ENCODE results near the gene IER2. TPM values are rescaled to one million over a fixed set of nuclear protein-coding genes. Genes with fewer than 3 reads are reported as not detected.
"Not testable (repeated sequence)": the region's sequence is repeated elsewhere in the genome, so short reads cannot be mapped to it uniquely, and the experiment has no call there.

The IER2 gene
- total RNA-seq, 2 donors from 2014 or later, result 376 to 523 TPM

- Mint-ChIP-seq H3K4me3 (peak overlapping the region; percentile 37), H3K36me3 (ENCODE audit: low read depth) (no peaks in the 10 kb centered on the region), H3K27me3 (no peaks in the 10 kb centered on the region), H3K4me1 (peaks cover 42% of the 10 kb centered on the region), H3K27ac (peak overlapping the region; percentile 97)
- no peaks in the 10 kb centered on the region for H3K9me3 ChIP-seq (ENCODE audit: control insufficient read depth, low read length, poor library complexity, severe bottlenecking)
- ATAC-seq (no peak), DNase-seq (no peak)
These were observed 20.9 kb downstream of the IER2 start for GRCh38 chr19:13171146-13171545.

GRCh38 chr19:13172346-13173138 lies 22.3 kb downstream of the IER2 start:
- DNase-seq (peak; percentile 50 to 65 (median 64)), ATAC-seq (peak; percentile 46)
- Mint-ChIP-seq H3K27me3 (no peaks in the 10 kb centered on the region), H3K36me3 (ENCODE audit: low read depth) (no peaks in the 10 kb centered on the region), H3K4me1 (peaks cover 38% of the 10 kb centered on the region), H3K4me3 (peak overlapping the region; percentile 91), H3K27ac (peak overlapping the region; percentile 97)
- H3K9me3 ChIP-seq (ENCODE audit: control insufficient read depth, low read length, poor library complexity, severe bottlenecking), result no peaks in the 10 kb centered on the region

DNA sequence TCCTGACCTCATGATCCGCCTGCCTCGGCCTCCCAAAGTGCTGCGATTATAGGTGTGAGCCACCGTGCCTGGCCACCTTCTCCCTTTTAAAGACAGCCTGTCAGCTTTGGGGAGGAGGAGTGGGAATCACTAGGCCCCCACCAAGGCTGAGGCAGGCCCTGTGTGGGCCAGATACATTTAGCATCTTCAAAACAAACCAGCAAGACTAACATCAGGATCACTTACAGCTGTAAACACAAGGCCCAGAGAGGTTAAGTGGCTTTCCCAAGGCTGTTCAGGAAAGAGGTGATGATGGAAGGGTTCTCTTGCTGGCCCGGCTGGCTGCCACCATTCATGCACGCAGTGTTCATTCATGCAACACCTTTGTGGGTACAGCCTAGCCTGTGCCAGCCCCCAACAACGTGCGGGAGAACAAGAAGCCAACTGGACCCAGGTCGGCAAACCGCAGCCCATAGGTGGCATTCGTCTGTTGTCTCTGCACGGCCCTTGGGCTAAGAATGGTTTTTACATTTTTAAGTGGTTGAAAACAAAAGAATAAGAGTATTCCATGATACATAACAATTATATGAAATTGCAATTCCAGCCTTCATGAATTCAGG lies 23.0 kb downstream of the IER2 start:
- H3K36me3 Mint-ChIP-seq (ENCODE audit: low read depth), result no peaks in the 10 kb centered on the region
- H3K4me3 Mint-ChIP-seq, result peak overlapping the region; percentile 91
- H3K27me3 Mint-ChIP-seq, result no peaks in the 10 kb centered on the region
- no peak for ATAC-seq
- H3K4me1 Mint-ChIP-seq, result peaks cover 36% of the 10 kb centered on the region
- no peak for DNase-seq
- peak overlapping the region; percentile 97 for H3K27ac Mint-ChIP-seq
- no peaks in the 10 kb centered on the region for H3K9me3 ChIP-seq (ENCODE audit: control insufficient read depth, low read length, poor library complexity, severe bottlenecking)

GRCh38 chr19:13176345-13176744 lies 26.1 kb downstream of the IER2 start:
- Mint-ChIP-seq H3K36me3 (ENCODE audit: low read depth) (no peaks in the 10 kb centered on the region), H3K4me1 (peaks cover 18% of the 10 kb centered on the region), H3K27me3 (no peaks in the 10 kb centered on the region), H3K27ac (peak overlapping the region; percentile 29), H3K4me3 (no peak overlapping the region)
- DNase-seq (no peak), ATAC-seq (no peak)
- no peaks in the 10 kb centered on the region for H3K9me3 ChIP-seq (ENCODE audit: control insufficient read depth, low read length, poor library complexity, severe bottlenecking)

DNA sequence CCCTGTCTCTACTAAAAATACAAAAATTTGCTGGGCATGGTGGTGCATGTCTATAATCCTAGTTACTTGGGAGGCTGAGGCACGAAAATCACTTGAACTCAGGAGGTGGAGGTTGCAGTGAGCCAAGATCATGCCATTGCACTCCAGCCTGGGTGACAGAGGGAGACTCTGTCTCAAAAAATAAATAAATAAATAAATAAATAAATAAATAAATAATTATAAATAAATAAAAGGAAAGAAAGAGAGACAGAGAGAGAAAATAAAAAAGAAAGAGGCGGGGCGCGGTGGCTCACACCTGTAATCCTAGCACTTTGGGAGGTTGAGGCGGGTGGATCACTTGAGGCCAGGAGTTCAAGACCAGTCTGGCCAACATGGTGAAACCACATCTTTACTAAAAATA lies 27.4 kb downstream of the IER2 start:
- not testable (repeated sequence) for ATAC-seq; H3K27ac Mint-ChIP-seq; H3K36me3 Mint-ChIP-seq (ENCODE audit: low read depth); H3K4me3 Mint-ChIP-seq; DNase-seq; H3K9me3 ChIP-seq (ENCODE audit: control insufficient read depth, low read length, poor library complexity, severe bottlenecking); H3K27me3 Mint-ChIP-seq
- H3K4me1 Mint-ChIP-seq, result peaks cover 14% of the 10 kb centered on the region

DNA sequence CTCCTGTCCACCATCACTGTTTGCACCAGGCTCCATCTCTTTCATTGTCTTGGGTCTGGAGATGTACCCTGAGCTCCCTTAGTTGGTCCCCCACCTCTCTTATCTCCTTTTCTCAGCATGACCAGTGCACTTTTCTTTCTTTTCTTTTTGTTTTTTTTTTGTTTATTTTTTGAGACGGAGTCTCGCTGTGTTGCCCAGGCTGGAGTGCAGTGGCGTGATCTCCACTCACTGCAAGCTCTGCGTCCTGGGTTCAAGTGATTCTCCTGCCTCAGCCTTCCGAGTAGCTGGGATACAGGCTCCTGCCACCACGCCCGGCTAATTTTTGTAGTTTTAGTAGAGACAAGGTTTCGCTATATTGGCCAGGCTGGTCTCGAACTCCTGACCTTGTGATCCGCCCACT lies 28.1 kb downstream of the IER2 start:
- not testable (repeated sequence) for ATAC-seq; H3K36me3 Mint-ChIP-seq (ENCODE audit: low read depth); H3K27ac Mint-ChIP-seq; DNase-seq; H3K27me3 Mint-ChIP-seq; H3K4me3 Mint-ChIP-seq; H3K9me3 ChIP-seq (ENCODE audit: control insufficient read depth, low read length, poor library complexity, severe bottlenecking)
- H3K4me1 Mint-ChIP-seq, result peaks cover 10% of the 10 kb centered on the region

DNA sequence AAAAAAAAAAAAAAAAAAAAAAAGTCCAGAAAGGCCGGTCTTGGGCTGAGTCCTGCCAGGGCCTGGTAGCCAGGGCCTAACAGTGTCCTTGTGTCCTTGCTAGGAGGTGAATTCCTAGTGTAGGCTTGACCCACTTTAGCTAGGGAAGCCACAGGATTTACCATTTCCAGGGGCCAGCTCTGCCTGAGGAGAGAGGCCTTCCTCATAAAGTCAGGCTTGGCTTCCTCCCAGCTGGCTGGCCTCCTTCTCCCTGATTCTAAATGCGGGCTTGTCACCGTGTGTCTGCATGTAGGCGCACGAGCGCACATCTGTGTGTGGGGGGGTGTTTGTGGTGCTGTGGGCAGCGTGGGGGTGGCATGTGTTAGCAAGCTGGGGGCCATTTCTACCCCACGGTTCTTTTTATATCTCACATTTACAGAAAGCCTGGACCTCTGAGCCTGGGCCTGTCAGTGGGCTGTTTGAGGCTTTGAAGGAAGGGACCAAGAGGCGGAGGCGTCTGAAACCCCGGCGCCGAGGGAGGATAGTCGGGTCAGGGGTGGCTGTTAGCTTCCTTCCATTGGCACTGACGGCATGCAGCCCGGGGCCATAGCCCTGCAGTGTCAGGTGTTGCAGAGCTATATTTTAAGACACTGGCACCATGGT lies 31.7 kb downstream of the IER2 start:
- Mint-ChIP-seq H3K4me1 (peaks cover 15% of the 10 kb centered on the region), H3K4me3 (peak overlapping the region; percentile 9), H3K36me3 (ENCODE audit: low read depth) (no peaks in the 10 kb centered on the region), H3K27me3 (no peaks in the 10 kb centered on the region), H3K27ac (no peak overlapping the region)
- DNase-seq, result no peak
- H3K9me3 ChIP-seq (ENCODE audit: control insufficient read depth, low read length, poor library complexity, severe bottlenecking), result no peaks in the 10 kb centered on the region
- no peak for ATAC-seq

DNA sequence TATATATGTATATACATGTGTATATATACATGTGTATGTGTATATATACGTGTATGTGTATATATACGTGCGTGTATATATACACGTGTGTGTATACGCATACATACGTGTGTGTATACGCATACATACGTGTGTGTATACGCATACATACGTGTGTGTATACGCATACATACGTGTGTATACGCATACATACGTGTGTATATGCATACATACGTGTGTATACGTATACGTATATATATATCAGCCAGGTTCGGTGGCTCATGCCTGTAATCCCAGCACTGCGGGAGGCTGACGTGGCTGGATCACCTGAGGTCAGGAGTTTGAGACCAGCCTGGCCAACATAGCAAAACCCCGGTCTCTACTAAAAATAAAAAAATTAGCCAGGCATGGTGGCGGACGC lies 34.7 kb downstream of the IER2 start:
- not testable (repeated sequence) for H3K27me3 Mint-ChIP-seq; DNase-seq; ATAC-seq; H3K9me3 ChIP-seq (ENCODE audit: control insufficient read depth, low read length, poor library complexity, severe bottlenecking); H3K27ac Mint-ChIP-seq; H3K4me3 Mint-ChIP-seq; H3K36me3 Mint-ChIP-seq (ENCODE audit: low read depth)
- peaks cover 23% of the 10 kb centered on the region for H3K4me1 Mint-ChIP-seq

GRCh38 chr19:13185763-13186657 lies 35.8 kb downstream of the IER2 start:
- Mint-ChIP-seq H3K4me1 (peaks cover 18% of the 10 kb centered on the region), H3K27ac (peak overlapping the region; percentile 49)
- DNase-seq; H3K27me3 Mint-ChIP-seq; ATAC-seq; H3K9me3 ChIP-seq (ENCODE audit: control insufficient read depth, low read length, poor library complexity, severe bottlenecking); H3K4me3 Mint-ChIP-seq; H3K36me3 Mint-ChIP-seq (ENCODE audit: low read depth): not testable (repeated sequence)

DNA sequence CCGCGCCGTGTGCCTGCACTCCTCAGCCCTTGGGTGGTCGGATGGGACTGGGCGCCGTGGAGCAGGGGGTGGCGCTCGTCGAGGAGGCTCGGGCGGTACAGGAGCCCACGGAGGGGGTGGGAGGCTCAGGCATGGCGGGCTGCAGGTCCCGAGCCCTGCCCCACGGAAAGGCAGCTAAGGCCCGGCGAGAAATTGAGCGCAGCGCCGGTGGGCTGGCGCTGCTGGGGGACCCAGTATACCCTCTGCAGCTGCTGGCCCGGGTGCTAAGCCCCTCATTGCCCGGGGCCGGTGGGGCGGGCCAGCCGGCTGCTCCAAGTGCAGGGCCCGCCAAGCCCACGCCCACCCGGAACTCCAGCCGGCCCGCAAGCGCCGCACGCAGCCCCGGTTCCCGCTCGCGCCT lies 36.5 kb downstream of the IER2 start:
- not testable (repeated sequence) for H3K27me3 Mint-ChIP-seq; DNase-seq; H3K9me3 ChIP-seq (ENCODE audit: control insufficient read depth, low read length, poor library complexity, severe bottlenecking); ATAC-seq; H3K4me3 Mint-ChIP-seq; H3K27ac Mint-ChIP-seq; H3K36me3 Mint-ChIP-seq (ENCODE audit: low read depth)
- H3K4me1 Mint-ChIP-seq, result peaks cover 21% of the 10 kb centered on the region

DNA sequence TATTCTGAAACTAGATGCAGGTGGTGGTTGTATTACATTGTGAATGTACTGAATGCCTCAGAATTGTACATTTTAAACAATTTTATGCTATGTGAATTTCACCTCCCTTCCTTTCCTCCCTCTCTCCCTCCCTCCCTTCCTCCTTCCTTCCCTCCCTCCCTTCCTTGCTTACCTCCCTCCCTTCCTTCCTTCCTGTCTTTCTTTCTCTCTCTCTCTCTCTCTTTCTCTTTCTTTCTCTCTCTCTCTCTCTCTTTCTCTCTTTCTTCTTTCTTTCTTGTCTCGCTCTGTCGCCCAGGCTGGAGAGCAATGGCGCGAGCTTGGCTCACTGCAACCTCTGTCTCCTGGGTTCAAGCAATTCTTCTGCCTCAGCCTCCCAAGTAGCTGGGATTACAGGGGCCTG lies 37.2 kb downstream of the IER2 start:
- Mint-ChIP-seq H3K4me1 (peaks cover 16% of the 10 kb centered on the region), H3K27ac (peak overlapping the region; percentile 90), H3K36me3 (ENCODE audit: low read depth) (no peaks in the 10 kb centered on the region), H3K27me3 (no peaks in the 10 kb centered on the region), H3K4me3 (peak overlapping the region; percentile 57)
- no peak for ATAC-seq
- DNase-seq, result no peak
- no peaks in the 10 kb centered on the region for H3K9me3 ChIP-seq (ENCODE audit: control insufficient read depth, low read length, poor library complexity, severe bottlenecking)

DNA sequence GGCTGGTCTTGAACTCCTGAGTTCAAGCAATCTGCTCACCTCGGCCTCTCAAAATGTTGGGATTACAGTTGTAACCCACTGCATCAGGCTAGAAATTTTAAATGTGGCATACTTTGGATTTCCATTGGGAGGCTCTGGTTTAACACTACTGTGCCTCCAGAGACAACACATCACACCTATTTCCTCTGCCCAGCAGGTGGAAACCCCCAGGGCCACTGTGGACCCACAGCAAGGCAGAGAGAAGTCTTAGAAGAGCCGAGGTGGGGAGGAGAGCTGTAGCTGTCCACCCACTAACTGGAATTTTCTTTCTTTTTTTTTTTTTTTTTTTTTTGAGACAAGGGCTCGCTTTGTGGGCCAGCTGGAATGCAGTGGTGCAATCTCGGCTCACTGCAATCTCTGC lies 39.4 kb downstream of the IER2 start:
- no peaks in the 10 kb centered on the region for H3K9me3 ChIP-seq (ENCODE audit: control insufficient read depth, low read length, poor library complexity, severe bottlenecking)
- Mint-ChIP-seq H3K27me3 (no peaks in the 10 kb centered on the region), H3K4me1 (peaks cover 19% of the 10 kb centered on the region), H3K27ac (no peak overlapping the region), H3K36me3 (ENCODE audit: low read depth) (no peaks in the 10 kb centered on the region), H3K4me3 (no peak overlapping the region)
- DNase-seq (no peak), ATAC-seq (no peak)
